DND-41 (cell line): ENCODE results near the gene NEURL1.

ENCODE experiments used
- EZH2 ChIP-seq: IDR thresholded peaks from 3 replicates; pipeline ENCODE4 v1.6.1; 2012; ENCODE audit warnings: borderline replicate concordance, low read depth, mild to moderate bottlenecking, moderate library complexity, low read length, inconsistent platforms; ENCODE audit not compliant: severe bottlenecking
- TF ChIP-seq, protein P1 (sequence below): IDR thresholded peaks from 2 replicates; pipeline ENCODE4 v1.5.1; 2012; ENCODE audit warnings: borderline replicate concordance, low read length, moderate library complexity, mild to moderate bottlenecking; ENCODE audit not compliant: poor library complexity, severe bottlenecking; ENCODE audit errors: extremely low read depth

- TF ChIP-seq, protein P1, sequence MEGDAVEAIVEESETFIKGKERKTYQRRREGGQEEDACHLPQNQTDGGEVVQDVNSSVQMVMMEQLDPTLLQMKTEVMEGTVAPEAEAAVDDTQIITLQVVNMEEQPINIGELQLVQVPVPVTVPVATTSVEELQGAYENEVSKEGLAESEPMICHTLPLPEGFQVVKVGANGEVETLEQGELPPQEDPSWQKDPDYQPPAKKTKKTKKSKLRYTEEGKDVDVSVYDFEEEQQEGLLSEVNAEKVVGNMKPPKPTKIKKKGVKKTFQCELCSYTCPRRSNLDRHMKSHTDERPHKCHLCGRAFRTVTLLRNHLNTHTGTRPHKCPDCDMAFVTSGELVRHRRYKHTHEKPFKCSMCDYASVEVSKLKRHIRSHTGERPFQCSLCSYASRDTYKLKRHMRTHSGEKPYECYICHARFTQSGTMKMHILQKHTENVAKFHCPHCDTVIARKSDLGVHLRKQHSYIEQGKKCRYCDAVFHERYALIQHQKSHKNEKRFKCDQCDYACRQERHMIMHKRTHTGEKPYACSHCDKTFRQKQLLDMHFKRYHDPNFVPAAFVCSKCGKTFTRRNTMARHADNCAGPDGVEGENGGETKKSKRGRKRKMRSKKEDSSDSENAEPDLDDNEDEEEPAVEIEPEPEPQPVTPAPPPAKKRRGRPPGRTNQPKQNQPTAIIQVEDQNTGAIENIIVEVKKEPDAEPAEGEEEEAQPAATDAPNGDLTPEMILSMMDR = no peak
- no peak for TF ChIP-seq EZH2
Observed at GRCh38 chr10:103523683-103524082, 30.2 kb downstream of the NEURL1 start.
